ENCODE results near the gene KCNT2.
A peak's percentile ranks its signal among the peaks of the same experiment; 100 is the strongest.

Gene KCNT2

DNA sequence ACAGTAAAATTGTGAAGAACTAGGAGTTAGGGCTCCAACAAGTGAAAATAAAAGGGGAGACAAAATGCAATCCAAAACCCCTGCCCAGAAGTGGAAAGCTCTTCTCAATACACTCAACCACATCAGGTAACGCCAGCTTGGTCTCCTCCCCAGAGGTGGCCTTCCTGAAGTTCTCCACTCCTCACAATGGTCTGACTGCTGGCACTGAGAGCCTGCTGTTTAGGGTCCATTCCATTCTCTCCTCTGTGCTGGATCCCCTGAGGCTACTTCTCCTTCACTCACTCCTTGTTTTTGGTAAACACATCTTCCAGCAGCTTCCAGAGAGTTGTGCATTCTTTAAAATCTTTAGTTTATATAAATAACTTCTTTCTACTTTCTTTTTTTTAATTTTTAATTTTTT lies 189.5 kb downstream of the KCNT2 start:
- TF ChIP-seq, protein P1, sequence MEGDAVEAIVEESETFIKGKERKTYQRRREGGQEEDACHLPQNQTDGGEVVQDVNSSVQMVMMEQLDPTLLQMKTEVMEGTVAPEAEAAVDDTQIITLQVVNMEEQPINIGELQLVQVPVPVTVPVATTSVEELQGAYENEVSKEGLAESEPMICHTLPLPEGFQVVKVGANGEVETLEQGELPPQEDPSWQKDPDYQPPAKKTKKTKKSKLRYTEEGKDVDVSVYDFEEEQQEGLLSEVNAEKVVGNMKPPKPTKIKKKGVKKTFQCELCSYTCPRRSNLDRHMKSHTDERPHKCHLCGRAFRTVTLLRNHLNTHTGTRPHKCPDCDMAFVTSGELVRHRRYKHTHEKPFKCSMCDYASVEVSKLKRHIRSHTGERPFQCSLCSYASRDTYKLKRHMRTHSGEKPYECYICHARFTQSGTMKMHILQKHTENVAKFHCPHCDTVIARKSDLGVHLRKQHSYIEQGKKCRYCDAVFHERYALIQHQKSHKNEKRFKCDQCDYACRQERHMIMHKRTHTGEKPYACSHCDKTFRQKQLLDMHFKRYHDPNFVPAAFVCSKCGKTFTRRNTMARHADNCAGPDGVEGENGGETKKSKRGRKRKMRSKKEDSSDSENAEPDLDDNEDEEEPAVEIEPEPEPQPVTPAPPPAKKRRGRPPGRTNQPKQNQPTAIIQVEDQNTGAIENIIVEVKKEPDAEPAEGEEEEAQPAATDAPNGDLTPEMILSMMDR (IDR thresholded peaks at IDR 0.05; ENCODE audit: insufficient read depth, missing control alignments) = no peak
- DNase-seq (ENCODE audit: insufficient read length, low spot score) (no peak), FAIRE-seq (no peak)

DNA sequence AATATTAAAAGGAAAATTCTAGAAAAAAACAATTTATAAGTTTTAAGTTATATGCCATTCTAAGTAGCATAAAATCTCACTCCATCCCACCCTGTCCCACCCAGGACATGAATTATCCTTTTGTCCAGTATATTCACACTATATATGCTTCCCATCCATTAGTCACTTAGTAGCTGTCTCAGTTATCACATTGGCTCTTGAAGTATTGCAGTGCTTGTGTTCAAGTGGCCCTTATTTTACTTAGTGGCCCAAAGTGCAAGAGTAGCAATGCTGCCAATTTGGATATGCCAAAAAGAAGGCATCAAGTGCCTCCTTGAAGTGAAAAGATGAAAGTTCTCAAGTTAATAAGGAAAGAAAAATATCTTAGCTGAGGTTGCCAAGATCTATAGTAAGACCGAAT lies 192.3 kb downstream of the KCNT2 start:
- DNase-seq (ENCODE audit: insufficient read length, low spot score) (no peak), FAIRE-seq (no peak)
- TF ChIP-seq, protein P1 (IDR thresholded peaks at IDR 0.05; ENCODE audit: insufficient read depth, missing control alignments) = no peak

DNA sequence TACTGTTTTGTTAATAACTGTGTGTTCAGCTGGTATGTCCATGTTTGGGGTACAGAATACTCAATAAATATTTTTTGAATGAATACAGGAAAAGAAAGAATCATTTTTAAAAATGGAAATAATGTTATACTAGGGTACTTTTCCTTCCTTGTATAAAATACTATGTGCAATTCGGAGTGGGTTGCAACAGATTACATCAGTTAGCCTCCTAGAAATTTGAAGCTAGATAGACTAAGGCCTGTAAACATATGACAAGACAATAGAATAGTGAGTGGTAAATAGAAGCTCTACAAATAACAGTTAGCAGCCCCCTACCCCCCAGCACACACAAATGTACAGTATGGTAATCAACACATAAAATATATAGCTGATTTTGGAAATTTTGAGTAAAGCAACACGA lies 195.9 kb downstream of the KCNT2 start:
- TF ChIP-seq, protein P1 (IDR thresholded peaks at IDR 0.05; ENCODE audit: insufficient read depth, missing control alignments) = no peak
- DNase-seq (ENCODE audit: insufficient read length, low spot score) = no peak
- FAIRE-seq = no peak

DNA sequence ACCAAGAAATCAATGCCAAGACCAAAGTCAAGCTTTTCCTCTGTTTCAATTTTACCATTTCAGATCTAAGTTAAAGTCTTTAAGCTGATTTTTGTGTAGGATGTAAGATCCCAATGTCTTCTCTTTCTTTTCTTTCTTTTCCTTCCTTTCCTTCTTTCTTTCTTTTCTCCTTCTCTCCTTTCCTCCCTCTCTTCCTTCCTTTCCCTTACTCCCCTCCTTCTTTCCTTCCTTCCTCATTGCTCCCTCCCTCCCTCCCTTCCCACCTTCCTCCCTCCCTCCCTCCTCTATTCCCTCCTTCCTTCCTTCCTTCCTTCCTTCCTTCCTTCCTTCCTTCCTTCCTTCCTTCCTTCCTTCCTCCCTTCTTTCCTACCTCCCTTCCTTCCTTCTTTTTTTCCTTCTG lies 197.5 kb downstream of the KCNT2 start:
- peak; percentile 82 for FAIRE-seq
- no peak for DNase-seq (ENCODE audit: insufficient read length, low spot score)
- TF ChIP-seq, protein P1 (IDR thresholded peaks at IDR 0.05; ENCODE audit: insufficient read depth, missing control alignments) = no peak

DNA sequence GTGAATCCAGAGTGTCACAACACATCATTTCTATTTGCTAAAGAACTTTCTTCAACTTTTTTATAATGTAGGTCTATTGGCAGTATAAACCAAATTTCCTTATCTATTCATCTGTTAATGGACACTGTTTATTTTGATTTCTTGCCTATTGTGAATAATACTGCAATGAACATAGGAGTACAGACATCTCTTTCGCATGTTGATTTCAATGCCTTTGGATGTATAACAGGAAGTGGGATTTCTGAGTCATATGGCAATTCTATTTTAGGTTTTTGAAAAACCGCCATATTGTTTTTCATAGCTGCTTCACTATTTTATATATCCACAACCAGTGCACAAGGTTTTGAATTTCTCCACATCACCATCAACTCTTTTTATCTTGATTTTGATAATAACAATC lies 198.7 kb downstream of the KCNT2 start:
- TF ChIP-seq, protein P1 (IDR thresholded peaks at IDR 0.05; ENCODE audit: insufficient read depth, missing control alignments) = no peak
- DNase-seq (ENCODE audit: insufficient read length, low spot score) (no peak), FAIRE-seq (peak; percentile 83)

DNA sequence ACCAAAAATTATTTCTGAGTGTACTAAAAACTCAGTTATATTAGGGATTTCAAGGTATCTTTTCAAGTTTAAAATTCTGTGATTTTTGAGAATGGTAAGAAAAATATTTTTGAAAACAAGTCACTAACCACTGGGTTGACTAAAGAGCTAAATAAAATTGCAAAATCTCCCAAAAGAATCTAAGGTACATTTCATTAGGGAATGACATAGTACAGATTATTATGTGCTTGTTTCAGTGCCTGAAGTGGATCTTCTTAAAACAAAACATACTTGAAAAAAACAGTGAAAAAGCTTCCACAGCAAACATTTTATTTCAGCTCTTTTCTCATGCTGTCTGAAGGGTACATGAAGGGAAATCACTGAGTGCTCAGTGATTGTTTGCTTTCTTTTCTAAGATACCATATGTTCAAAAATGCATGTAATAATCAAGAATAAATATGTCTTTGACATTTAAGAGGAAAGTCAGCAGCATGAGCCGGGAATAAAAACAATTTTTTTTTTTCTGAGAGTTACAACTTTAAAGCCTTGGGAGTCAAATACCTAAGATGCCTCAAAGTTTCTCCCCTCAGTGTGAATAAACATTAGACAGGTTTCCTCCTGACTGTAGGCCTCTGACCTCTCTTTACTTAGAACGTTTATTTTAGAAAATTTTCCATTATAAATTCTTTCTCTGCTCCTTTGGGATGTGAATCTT lies 200.7 kb downstream of the KCNT2 start:
- DNase-seq (ENCODE audit: insufficient read length, low spot score) (no peak), FAIRE-seq (peak; percentile 74)
- TF ChIP-seq, protein P1 (IDR thresholded peaks at IDR 0.05; ENCODE audit: insufficient read depth, missing control alignments) = no peak

DNA sequence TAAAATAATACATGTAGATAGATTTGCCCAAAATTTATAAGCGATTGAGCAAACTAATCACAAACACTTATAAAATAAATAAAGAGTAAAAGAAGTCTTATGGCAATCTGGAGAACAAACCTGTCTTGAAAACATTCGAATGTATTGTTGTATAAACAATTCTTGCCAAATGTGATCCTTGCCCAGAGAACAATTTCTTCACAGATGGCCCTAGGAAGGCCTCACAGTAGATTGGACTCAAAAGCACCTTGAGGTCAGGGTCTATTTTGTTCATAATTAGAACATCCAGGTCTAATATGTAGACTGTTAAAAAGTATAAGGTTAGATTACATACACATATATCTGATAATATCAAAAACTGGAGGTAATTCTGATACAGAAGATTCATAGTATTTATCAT lies 202.4 kb downstream of the KCNT2 start:
- DNase-seq (ENCODE audit: insufficient read length, low spot score) (no peak), FAIRE-seq (peak; percentile 70)
- TF ChIP-seq, protein P1 (IDR thresholded peaks at IDR 0.05; ENCODE audit: insufficient read depth, missing control alignments) = no peak
